Mucosa of descending colon (tissue), 3 donors: ENCODE data around the gene CALML3. TPM values are rescaled to one million over a fixed set of nuclear protein-coding genes. Genes with fewer than 3 reads are reported as not detected.

Source experiments
- ATAC-seq: fragments of 200-7000 bp; cut with Tn5 transposase; one replicate; pipeline ENCODE4 v1.9.1; 2020; ENCODE audit warnings: mild to moderate bottlenecking, moderate library complexity
- DNase-seq, 3 donors: peaks; one replicate each; pipeline ENCODE4 v3.0.0-alpha.2; 2020
- H3K36me3 ChIP-seq: fragments of 200-600 bp; one replicate; pipeline ENCODE4 v1.8.0; 2021; ENCODE audit warnings: low read depth, mild to moderate bottlenecking
- H3K4me1 ChIP-seq: fragments of 200-600 bp; one replicate; pipeline ENCODE4 v1.8.0; 2021; ENCODE audit warnings: low read depth, mild to moderate bottlenecking
- H3K4me3 ChIP-seq: fragments of 200-600 bp; one replicate; pipeline ENCODE4 v1.8.0; 2021; ENCODE audit warnings: mild to moderate bottlenecking
- H3K9me3 ChIP-seq: fragments of 200-600 bp; one replicate; pipeline ENCODE4 v1.8.0; 2021; ENCODE audit warnings: mild to moderate bottlenecking
- CTCF ChIP-seq: fragments of 200-600 bp; IDR thresholded peaks from one replicate; pipeline ENCODE4 v1.8.0; 2022; ENCODE audit warnings: antibody characterized with exemption, mild to moderate bottlenecking
- intact Hi-C, 2 donors: fragments of 100-400 bp; cut with DNase I in 1 of 2; cut with micrococcal nuclease in 1 of 2; formaldehyde crosslinking; loops; one replicate each; pipeline versions ENCODE4 v1.11.0 to v1.11.1; 2022; cut with DNase I, micrococcal nuclease
- total RNA-seq, 3 donors: library from RNA; stranded (reverse); fragmentation: NEBNext Ultra II Directional in 2 of 3; extraction: Animal tissue kit (Norgen Biotek cat#: 25700) in 2 of 3; gene quantifications; one replicate each; pipeline versions ENCODE4 v1.2.1 to v1.2.4, GENCODE V29; 2021 to 2023
- donor health status: DM: no; HTN: no; CAD: no; lungs with moderate emphysema.
- donor health status: DM: no; HTN: no; CAD: no.
- donor health status: DM: no; HTN: yes; CAD: no.

The CALML3 gene
- total RNA-seq, 3 donors from 2014 or later, result 0.09 to 0.17 TPM; not detected in 1

DNA sequence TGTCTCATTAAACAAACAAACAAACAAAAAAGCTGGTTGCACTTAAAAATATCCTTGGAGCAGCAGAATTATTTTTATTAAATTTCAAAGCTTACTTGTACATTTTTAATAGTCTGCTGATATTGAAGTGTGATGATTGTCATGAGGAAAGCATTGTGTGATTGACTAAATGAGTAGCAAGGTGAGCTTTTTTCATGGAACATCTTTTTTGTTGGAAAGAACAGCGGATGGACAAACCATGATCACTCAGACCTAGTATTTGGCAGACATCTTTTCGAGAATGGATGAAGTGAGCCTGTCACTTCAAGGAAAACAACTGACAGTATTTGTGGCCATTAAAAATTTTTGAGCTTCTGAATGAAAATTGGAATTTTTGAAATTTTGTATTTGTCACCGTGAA, 5.7 kb upstream of the CALML3 start:
- intact Hi-C loops, result no loop called here
- Histone ChIP-seq H3K9me3 (no peaks in the 10 kb centered on the region), H3K4me1 (peaks cover 18% of the 10 kb centered on the region), H3K4me3 (no peak overlapping the region), H3K36me3 (no peaks in the 10 kb centered on the region)
- no peak for TF ChIP-seq CTCF
- DNase-seq (no peak), ATAC-seq (no peak)

GRCh38 chr10:5522913-5523560, 1.7 kb upstream of the CALML3 start:
- H3K9me3 ChIP-seq, result no peaks in the 10 kb centered on the region
- intact Hi-C loops, result no loop called here
- H3K36me3 ChIP-seq, result no peaks in the 10 kb centered on the region
- H3K4me1 ChIP-seq, result peaks cover 4% of the 10 kb centered on the region
- DNase-seq, result peak in 1 of 3 donors; percentile 20
- TF ChIP-seq CTCF, result no peak
- H3K4me3 ChIP-seq, result no peak overlapping the region
- no peak for ATAC-seq

GRCh38 chr10:5523796-5524574, 776 bp upstream of the CALML3 start:
- Histone ChIP-seq H3K4me1 (no peaks in the 10 kb centered on the region), H3K9me3 (no peaks in the 10 kb centered on the region), H3K4me3 (no peak overlapping the region), H3K36me3 (no peaks in the 10 kb centered on the region)
- ATAC-seq (no peak), DNase-seq (peak in 1 of 3 donors; percentile 18)
- intact Hi-C loops, result no loop called here
- TF ChIP-seq CTCF, result no peak

DNA sequence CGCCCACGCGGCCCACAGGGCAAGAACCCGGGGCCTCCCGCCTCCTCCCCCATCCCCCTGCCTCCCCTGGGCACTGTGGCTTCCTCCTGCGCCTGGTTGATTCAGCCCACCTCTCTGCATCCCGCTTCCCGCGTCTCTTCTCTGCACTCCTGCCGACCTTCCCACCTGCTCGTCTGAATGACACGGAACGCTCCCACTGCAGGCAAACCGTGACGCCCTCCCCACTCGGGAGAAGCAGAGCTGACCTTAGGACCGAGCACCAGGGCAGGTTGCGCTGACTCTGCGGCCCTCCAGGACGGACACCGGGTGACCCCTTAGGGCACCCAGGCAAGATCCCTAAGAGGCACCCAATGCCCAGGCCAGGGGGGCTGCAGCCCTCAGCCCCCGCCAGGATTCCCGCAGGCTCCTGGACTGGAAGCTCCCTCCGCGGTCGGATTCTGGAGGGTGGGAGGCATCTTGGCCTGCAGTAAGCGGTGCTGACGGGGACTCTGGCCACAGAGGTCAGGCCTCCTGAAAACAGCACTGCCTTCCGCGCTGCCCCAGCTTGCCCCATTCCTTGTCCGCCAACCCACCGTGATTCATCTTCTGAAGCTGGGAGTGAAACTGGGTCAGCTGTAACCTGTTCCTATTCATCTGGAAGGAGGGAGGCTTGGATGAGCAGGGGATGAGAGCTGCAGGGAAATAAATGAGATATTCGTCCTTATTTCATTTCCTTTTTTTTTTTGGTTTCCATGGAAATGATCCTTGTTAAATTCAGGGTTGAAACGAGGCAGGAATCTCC, 990 bp downstream of the CALML3 start:
- TF ChIP-seq CTCF, result no peak
- DNase-seq, result peak in 1 of 3 donors; percentile 21
- Histone ChIP-seq H3K4me3 (no peak overlapping the region), H3K4me1 (no peaks in the 10 kb centered on the region), H3K9me3 (no peaks in the 10 kb centered on the region), H3K36me3 (no peaks in the 10 kb centered on the region)
- no peak for ATAC-seq
- intact Hi-C loops, result no loop called here

GRCh38 chr10:5526691-5527331, 2.0 kb downstream of the CALML3 start:
- no peak for TF ChIP-seq CTCF
- no peak for ATAC-seq
- Histone ChIP-seq H3K9me3 (no peaks in the 10 kb centered on the region), H3K4me3 (no peak overlapping the region), H3K4me1 (no peaks in the 10 kb centered on the region), H3K36me3 (no peaks in the 10 kb centered on the region)
- DNase-seq, result peak in 1 of 3 donors; percentile 20
- intact Hi-C loops, result no loop called here
